Cerebellar nuclear complex (tissue), 1 donor: ENCODE measurements around the gene HSF2BP.
"Not testable (repeated sequence)": the region's sequence is repeated elsewhere in the genome, so short reads cannot be mapped to it uniquely, and the experiment has no call there.

Experiments used
- DNase-seq, 2 experiments: peaks; one replicate each; lab custom pipeline; 2025; lab: John Stamatoyannopoulos, UW

The HSF2BP gene

DNA sequence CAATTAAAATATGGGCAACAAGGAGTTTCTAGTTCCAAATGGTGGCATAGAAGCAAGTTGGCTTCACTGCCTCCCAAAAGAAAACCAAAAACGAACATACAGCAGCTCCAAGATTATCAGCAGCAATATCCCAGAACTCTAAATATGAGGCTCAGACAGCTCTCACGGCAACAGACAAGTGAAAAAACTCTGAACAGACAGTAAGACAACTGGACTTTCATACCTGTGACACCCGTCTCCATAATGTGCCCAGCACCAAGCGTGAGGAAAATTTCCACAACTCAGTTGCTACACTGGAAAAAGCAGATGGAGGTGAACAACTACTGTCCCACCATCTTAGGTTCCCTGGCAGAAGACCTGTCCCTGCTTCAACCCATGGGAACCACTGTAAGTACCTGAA, 39.9 kb downstream of the HSF2BP start:
- DNase-seq = no peak

DNA sequence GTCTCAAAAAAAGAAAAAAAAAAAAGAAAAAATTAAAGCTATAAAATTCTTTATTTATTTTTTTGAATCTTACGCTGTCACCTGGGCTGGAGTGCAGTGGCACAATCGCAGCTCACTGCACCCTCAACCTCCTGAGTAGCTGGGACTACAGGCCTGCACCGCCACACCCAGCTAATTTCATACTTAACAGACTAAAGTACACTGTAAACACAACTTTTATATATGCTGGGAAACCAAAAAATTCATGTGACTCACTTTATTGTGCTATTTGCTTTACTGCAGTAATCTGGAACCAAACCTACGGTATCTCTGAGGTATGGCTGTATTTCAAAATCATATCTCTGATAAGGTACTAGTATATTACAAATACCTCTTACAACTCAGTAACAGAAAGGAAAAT, 40.3 kb downstream of the HSF2BP start:
- DNase-seq = no peak

DNA sequence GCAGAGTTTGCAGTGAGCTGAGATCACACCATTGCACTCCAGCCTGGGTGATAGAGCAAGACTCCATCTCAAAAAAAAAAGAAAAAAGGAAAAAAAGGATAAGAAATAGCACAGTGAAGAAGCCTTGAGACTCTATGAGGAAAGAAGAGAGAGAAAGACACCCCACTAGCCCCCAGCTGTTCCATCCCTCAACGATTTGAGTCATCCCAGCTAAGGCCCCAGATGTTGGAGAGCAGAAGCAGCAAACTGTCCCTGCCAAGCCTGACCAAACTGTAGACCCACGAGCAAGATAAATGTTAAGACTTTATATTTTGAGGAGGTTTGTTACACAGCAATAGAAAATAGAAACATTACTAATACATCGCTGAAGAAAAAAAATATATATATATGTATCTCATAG, 42.4 kb downstream of the HSF2BP start:
- not testable (repeated sequence) for DNase-seq

DNA sequence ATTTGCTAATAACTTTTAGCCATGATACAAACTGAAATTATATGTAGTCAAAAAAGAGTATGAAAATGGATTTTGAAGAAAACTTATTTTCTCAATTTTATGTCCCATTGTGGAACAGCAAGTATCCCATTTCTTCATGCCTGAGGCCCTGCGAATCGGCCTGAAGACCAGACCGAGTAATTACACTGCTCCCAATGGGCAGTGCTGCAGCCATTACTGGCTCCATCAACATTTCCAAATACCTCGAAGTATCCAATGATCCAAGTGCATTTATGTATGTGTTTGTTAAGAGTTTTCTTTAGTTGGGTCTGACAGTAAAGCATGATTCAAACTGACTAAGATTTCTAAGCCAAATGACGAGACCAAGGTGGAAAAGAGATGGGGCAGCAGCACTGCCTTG, 44.4 kb downstream of the HSF2BP start:
- no peak for DNase-seq

DNA sequence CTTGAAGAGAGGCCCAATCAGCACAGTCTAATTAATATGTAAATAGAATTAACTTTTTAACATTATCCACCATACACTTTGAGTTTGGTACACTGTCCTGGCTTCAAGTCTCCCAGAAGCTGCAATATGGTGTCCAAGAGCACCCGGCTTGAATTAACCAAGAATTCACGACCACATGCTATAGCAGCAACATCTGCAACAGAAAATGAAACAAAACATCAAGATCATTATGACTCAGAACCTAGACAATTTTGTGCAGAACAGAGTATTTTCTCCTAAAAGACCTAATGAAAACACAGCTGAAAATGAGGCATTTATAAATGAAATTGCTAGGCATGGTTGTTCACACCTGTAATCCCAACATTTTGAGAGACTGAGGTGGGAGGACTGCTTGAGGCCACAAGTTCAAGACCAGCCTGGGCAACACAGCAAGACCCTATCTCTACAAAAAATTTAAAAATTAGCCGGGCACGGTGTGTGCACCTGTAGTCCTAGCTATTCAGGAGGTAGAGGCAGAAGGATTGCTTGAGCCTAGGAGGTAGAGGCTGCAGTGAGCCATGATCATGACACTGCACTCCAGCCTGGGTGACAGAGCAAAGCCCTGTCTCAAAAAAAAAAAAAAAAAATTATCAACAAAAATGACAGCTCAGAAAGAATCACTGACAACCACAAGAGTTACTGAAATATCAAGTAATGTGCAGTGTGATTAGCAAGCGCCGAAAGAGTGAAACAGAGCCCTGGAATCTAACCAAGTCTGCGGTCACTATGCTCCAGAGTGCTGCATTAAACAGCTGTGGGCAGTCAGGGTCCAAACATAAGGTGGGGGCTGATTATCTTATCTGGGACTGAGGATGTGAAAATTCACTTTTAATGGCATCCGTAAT, 45.3 kb downstream of the HSF2BP start:
- DNase-seq = no peak

DNA sequence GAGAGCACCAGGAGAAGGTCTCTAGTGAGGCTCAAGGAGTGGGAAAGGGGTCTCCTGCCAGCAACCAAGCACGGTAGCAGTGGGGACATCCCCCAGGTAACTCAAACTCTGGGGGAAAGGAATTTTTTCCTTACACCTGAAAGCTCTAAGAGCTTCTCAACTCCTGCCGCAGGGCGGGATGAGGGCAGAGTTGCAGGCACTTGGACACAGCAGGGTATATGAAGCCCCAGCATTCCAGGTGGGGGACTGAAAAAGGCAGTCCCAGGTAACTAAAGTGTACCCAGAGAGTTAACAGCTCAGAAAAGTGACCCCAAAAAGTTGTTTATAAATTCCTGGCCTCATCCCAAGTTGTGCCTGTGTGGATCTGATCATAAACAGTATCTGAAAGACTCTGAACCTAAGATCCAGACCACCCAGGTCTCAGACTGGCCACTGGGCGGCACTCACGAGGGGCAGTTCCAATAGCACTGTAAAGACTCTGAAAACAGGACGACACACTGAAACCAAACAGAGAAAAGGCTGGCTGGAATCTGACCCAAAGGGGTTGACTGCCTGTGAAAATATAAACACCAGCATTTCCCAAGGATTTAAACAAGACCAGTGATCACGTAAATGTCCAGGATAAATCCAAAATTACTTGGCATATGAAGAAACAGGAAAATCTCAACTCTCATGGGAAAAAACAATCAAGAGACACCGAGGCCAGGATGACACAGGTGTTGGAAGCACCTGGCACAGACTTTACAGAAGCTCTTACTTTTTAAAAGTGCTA, 47.5 kb downstream of the HSF2BP start:
- DNase-seq = no peak

DNA sequence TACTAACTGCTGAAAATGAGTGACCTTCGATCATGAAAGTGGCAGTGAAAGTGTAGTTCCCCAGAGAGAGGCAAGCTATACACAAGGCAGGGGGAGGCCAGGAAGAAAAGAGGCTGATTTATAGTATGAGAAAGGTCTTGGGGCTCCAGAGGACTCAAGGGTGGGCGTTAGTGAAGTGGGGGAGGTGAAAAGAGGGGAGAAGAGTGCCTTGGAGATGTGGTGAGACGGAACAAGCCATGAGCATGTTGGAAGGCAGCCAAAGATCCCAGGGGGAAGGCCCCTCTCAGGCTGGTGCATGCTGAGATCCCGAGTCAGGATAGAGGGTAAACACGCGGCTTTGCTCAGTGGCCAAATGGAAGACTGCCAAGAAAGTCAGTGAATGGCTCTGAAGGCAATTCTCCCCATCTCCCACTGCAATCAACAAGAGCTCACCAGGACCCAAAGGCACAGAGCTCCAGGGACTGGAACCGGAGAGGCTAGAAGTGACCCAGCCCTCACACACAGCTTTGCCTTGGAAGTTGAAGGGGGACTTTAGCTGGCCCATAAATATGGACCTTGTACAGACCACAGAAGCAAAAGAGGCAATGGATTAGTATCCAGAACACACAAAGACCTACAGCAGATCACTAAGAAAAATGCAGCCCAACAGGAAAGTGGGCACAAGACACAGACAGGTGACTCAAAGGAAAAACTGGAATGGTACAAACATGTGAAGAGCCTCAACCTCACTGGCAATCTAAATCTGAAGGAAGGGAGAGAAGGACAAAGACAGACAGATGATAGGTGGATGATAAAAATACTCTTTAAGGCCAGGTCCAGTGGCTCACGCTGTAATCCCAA, 49.6 kb downstream of the HSF2BP start:
- no peak for DNase-seq

DNA sequence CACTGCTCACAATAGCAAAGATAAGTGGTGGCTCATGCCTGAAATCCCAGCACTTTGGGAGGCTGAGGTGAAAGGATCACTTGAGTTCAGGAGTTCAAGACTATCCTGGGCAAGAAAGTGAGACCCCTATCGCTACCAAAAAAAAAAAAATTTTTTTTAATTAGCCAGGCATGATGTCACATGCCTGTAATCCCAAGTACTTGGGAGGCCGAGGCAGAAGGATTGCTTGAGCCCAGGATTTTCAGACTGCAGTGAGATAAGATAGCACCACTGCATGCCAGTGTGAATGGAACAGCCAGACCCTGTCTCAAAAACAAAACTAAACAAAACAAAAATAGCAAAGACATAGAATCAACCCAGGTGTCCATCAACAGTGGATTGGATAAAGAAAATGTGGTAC, 50.6 kb downstream of the HSF2BP start:
- DNase-seq = no peak

DNA sequence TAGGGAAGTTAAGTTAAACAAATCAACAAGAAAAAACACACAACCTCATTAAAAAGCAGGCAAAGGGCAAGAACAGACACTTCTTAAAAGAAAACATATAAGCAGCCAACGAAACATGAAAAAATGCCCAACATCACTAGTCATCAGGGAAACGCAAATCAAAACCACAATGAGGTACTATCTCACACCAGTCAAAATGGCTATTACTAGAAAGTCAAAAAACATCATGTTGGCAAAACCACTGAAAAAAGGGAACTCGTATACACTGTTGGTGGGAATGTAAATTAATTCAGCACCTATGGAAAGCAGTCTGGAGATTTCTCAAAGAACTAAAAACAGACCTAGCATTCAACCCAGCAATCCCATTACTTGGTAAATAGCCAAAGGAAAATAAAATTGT, 51.1 kb downstream of the HSF2BP start:
- no peak for DNase-seq

DNA sequence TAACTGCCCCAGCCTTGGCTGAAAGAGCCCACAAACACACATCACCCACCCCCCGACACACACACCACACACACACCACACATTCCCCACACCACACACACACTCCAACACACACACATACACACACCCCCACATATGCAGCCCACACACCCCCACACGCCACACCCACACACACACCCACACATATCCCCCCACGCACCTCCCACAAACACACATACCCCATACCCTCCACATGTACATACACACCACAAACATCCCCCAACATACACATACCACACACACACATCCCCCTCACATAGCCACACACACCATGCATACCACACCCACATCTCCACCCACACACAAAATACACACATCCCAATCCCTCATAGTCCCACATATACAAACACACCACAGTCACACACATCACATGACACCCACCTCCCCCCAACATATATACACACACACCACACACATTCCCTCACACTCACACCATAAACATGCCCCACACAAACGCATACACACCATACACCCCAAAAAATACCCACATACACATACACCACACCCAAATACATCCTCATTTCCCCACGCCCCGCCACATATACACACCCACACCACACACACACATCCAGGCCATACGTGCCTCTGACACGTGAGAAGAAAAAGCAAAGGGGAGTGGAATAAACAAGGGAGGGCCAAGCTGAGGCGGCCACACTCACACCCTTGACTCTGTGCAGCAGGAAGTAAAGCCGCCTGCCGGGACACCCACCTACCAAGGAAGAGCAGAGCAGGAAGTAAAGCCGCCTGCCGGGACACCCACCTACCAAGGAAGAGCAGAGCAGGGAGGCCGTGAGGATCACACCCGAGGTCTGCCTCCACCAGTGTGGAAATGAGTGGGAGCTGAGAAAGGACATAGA, 53.7 kb downstream of the HSF2BP start:
- no peak for DNase-seq

DNA sequence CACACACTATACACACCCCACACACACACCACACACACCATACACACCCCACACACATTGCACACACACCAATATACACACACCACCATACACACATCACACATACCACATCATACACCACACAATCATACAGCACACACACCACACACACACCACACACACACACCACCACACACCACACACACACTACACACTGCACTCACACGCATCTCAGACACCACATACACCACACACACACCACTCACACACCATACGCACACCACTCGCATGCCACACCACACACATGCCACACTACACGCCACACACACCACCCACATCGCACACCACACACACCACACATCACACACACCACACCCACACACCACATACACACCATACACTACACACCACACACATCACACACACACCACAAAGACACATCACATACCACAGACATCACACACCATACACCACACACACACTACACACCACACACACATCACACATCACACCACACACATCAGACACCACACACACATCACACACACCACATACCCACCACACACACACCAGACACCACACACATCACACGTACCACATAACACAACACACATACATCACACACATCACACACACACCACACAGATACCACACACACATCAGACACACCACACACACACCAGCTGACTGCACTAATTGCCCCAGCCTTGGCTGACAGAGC, 54.6 kb downstream of the HSF2BP start:
- DNase-seq = no peak

DNA sequence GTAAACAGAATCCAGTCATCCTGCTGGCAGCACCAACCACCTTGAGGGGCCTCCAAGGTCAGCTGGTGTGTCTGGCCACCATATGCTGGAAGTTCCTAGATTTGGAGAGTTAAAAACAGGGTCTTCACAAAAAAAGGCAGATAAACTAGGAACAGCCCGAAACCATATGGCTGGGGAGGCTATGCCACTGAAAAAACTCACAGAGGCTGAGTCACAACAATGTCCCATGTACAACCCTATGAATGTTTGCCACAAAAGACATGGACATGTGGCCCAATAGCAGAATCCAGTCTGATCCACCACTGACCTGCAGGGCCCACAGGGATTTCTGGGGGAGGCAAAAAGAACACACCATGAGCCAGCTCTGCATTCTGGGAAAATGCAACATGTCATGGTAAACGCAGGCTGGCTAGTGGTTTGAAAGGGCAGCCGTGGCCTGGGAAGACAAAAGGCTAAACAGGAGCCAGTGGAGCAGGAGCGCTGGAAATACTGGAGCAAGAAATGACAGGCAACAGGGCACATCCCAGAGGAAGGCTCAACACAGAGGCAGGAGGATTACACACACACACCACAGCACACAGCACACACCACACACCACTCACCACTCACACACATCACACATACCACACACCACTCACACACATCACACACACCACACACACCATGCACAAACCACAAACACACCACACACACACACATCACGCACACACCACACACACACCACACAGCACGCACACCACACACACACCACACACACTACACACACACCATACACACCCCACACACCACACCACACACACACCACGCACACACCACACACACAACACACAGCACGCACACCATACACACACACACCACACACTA, 55.4 kb downstream of the HSF2BP start:
- no peak for DNase-seq

DNA sequence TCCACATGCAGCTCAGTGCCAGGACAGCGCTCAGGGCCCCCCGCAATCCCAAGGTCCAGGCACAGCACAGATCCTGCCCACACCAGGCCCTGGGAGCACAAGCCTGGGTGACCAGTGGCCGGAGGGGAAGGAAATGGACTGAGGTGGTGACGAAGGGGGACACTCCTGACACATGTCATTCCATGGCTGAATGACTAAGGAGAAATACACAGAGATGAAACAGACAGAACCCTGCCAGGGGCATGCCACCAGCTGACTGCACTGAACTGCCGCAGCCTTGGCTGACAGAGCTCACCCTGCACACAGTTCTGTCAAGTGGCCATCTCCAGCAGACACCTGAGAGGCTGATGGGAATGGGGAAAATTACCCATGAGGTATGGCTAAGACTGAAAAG, 56.1 kb downstream of the HSF2BP start:
- no peak for DNase-seq

DNA sequence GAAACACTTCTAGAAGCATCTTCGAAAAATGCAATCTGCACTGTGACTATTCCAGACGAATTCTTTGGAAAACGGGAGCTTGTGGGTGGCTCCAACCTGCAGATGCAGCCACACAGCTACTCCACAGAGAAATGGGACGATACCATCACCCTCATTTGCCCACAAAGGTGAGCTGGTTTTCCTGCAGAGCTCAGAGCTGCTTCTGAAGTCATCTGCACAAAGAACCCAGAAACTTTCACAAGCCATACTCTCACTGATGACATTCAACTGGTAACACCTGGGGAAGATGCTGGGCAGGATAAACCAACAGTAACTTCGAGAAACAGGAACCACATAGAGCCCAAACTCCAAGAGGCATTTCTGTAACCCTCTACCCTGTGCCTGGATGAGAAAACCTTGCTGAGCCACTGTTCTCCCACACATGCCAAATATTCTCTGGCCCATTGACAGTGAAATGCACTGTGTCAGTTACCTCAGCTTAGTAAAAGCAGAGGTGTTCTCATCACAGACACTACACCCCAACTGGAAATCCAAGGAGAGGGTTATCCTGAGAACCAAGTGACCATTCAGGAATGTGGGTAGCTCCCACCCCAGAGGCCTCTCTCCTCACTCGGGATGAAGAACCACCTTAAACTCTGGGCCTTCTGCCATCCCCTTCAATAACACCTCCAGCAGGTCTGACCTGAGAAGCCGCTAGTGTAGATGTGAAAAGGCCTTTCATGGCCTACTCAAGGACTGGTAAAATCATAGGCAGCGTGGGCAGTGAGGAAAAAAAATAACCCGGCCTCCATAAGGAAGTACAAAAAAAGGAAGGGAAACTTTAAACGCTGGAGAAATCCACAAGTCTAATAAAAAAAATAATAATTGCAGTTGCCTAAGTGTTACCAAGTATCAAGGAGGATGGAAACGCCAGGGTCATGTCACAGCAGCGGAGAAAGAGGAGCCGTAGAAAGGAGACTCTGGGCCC, 56.7 kb downstream of the HSF2BP start:
- no peak for DNase-seq

DNA sequence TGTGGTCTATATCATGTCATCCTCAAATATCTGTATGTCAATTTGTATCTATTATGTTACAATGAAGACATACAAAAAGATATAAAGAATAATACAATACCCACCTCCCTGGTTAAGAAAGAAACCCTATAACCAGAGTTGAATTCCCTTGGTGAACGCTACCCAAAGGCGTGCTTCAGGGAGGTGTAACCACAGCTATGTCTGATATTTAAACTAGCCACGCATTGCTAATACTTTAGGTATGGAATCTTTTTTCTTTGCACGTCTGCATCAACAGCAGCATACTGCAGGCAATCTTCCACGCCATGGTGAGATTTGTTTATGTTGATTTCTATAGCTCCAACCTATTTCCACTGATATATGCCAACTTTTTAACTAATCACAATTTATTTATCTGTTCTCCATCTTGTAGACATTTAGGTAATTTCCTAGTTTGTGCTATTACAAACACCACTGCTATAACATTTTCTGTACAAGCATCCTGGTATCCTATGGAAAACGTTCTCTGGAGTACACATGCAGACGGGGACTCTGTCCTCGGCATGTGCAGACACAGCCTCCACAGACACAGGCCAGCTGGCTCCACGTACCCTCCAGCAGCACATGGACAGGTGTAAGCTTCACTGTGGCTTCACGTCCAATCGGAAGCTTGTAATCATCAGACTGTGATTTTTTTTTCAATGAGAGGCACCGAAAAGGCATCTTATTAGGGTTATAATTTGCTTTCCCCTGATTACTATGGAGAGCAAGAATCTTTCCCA, 58.5 kb downstream of the HSF2BP start:
- no peak for DNase-seq

DNA sequence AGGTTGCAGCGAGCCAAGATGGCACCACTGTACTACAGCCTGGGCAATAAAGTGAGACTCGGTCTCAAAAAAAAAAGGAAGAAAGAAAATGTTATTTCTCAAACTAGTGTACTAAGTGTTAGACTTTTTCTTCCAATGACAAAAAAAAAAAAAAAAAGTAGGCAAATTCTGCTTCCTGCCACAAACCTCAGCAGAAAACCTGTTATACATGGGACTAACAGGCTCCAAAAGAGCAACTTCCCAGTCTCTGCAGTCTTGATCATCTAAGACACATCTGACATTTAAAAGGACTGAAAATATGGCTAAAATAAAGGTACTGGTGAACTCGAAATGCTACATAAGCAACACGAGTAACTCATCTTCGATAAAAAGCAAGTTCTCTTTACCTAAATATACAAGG, 59.6 kb downstream of the HSF2BP start:
- no peak for DNase-seq

DNA sequence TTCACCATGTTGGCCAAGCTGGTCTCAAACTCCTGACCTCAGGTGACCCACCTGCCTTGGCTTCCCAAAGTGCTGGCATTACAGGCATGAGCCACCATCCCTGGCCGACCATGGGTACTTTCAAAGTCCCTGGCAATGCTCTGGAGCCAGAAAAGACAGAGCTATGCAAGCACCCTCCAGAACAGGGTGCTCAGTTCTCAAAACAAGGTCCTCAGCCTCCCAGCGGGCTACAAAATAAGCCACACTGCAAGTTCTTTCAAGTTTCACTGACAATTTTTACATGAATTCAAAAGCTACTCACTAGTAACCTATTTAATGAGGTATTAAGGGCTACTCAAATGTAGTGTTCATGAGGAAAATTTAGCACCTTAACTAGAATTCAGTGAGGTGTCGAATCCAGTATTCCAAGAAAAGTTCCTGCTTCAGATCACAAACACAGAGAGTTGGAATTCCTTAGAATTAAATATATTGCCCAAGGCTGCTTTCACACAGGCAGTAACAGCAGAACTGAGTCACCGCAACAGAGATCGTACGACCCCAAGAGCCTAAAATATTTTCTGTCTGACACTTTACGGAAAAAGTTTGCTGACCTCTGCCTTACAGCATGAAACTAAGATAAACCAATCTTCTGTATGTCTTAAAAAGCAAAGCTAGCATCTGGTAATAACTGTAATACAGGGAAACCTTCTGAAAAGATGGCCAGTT, 60.7 kb downstream of the HSF2BP start:
- DNase-seq = no peak
